Panc1 (cell line): ENCODE data around the gene ASIC1. TPM values are rescaled to one million over a fixed set of nuclear protein-coding genes. Genes with fewer than 3 reads are reported as not detected.

Source experiments
- ATAC-seq: fragments of 200-7000 bp; cut with Tn5 transposase; 2 replicates; pipeline ENCODE4 v1.9.1; 2020; ENCODE audit warnings: mild to moderate bottlenecking, moderate library complexity
- BruUV-seq: library from RNA; stranded (reverse); fragments of 400-500 nt; replicated peaks from 2 replicates; lab custom pipeline; 2021; lab: Mats Ljungman, UMichigan
- CTCF ChIA-PET: fragments of 300-600 bp; sonication (Branson Sonifier 250); formaldehyde crosslinking; loops from one replicate; lab custom pipeline; 2022; ENCODE audit warnings: antibody characterized with exemption; lab: Charles Lee
- POLR2A ChIA-PET: fragments of 300-600 bp; sonication (Branson Sonifier 250); formaldehyde crosslinking; loops from one replicate; lab custom pipeline; 2022; ENCODE audit warnings: antibody characterized with exemption; lab: Charles Lee
- DNase-seq: peaks from one replicate; pipeline ENCODE4 v3.0.0-alpha.2; 2010; ENCODE audit warnings: low read depth, low spot score
- H3K27ac ChIP-seq: 2 replicates; pipeline ENCODE4 v1.5.1; 2011; ENCODE audit warnings: mild to moderate bottlenecking, low read length, inconsistent platforms
- H3K27me3 ChIP-seq: fragments of 200-500 bp; sonication (Bioruptor generic); 2 replicates; pipeline ENCODE4 v1.6.0; 2014; ENCODE audit warnings: low read length, inconsistent platforms; ENCODE audit not compliant: control insufficient read depth, insufficient read depth
- H3K36me3 ChIP-seq: fragments of 200-500 bp; sonication (Bioruptor generic); 2 replicates; pipeline ENCODE4 v1.5.1; 2014; ENCODE audit warnings: inconsistent platforms, mild to moderate bottlenecking, low read length, moderate library complexity; ENCODE audit not compliant: control insufficient read depth, insufficient read depth
- H3K4me1 ChIP-seq: 2 replicates; pipeline ENCODE4 v1.5.1; 2011; ENCODE audit warnings: inconsistent platforms, mild to moderate bottlenecking, low read length, moderate library complexity; ENCODE audit not compliant: control insufficient read depth, insufficient read depth
- H3K4me3 ChIP-seq, 2 experiments: 2 replicates each; pipeline ENCODE4 v1.5.1; 2011 to 2012; ENCODE audit warnings: low read depth in 2 of 2, low read length in 2 of 2, mild to moderate bottlenecking in 2 of 2, inconsistent platforms in 1 of 2, moderate library complexity in 1 of 2
- H3K9me3 ChIP-seq: fragments of 200-500 bp; sonication (Bioruptor generic); 2 replicates; pipeline ENCODE4 v1.5.1; 2014; ENCODE audit warnings: low read depth, mild to moderate bottlenecking, inconsistent platforms, low read length, moderate library complexity; ENCODE audit not compliant: control insufficient read depth, insufficient read depth
- CTCF ChIP-seq: fragments of 450-650 bp; IDR thresholded peaks from 2 replicates; pipeline ENCODE4 v1.5.1; 2017; ENCODE audit warnings: mild to moderate bottlenecking
- POLR2AphosphoS5 ChIP-seq: IDR thresholded peaks from 2 replicates; pipeline ENCODE4 v1.6.1; 2012; ENCODE audit warnings: mild to moderate bottlenecking, low read depth, low read length, moderate library complexity
- SIN3A ChIP-seq: IDR thresholded peaks from 2 replicates; pipeline ENCODE4 v1.6.1; 2012; ENCODE audit warnings: low read depth, mild to moderate bottlenecking, low read length, moderate library complexity, borderline replicate concordance; ENCODE audit not compliant: insufficient read depth
- TCF7L2 ChIP-seq: IDR thresholded peaks from 2 replicates; pipeline ENCODE4 v1.6.1; 2011; ENCODE audit warnings: mild to moderate bottlenecking, low read depth, low read length, inconsistent platforms
- in situ Hi-C: cut with HindIII; loops from 2 replicates; pipeline ENCODE4 v1.10.0; 2016; ENCODE audit warnings: low sequenced_read_pairs, low pct_unique_long_range_greater_than_20kb
- intact Hi-C: fragments of 100-400 bp; cut with micrococcal nuclease; formaldehyde crosslinking; loops from one replicate; pipeline ENCODE4 v1.10.0; 2022; ENCODE audit not compliant: unreplicated experiment
- total RNA-seq: library from RNA; stranded (reverse); gene quantifications from one replicate; pipeline ENCODE4 v1.2.1, GENCODE V29; 2021; ENCODE audit not compliant: unreplicated experiment
- TF ChIP-seq, protein P1 (sequence below), 2 experiments: IDR thresholded peaks; 2 replicates each; pipeline ENCODE4 v1.6.1; 2011 to 2012; ENCODE audit warnings: low read depth in 2 of 2, control low read depth in 1 of 2, low read length in 1 of 2, mild to moderate bottlenecking in 1 of 2, moderate library complexity in 1 of 2; ENCODE audit not compliant: insufficient read depth in 1 of 2

The ASIC1 gene
- total RNA-seq, 1 experiment from 2014 or later, result 13.5 TPM

GRCh38 chr12:50109319-50109718 is 51.9 kb downstream of the ASIC1 start:
- intact Hi-C loops, result no loop called here

DNA sequence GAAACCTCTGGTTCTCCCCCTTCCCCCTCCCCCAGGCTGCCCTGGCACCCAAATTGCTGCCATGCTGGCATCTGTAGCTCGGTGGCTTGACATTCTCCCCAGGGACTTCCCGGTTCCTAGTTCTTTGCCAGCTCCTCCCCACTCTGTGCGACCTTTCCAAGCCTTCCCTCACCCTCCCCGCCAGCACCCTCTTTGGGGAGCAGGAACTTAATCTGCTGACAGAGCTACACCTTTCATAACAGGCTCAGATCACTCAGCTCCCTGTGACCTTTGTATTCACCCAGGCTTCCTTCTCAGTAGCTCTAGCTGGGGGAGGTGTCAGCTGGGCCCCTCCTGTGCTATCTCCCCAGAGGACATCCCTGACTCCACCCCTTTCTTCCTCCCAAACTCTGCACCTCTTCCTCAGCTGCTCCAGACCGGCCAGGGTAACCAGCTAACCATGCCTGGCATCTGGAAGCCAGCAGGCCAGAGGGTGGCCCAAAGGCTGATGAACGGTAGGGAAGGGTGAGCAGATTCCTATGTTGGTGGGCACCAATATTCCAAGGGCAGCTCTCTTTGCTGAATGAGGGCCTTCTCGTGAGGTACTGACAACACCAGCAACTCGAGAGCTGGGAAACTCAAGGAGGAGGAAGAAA is 52.8 kb downstream of the ASIC1 start:
- BruUV-seq, result no TSS peak
- CTCF ChIA-PET, result interaction anchor here (0.7 to 2.6 kb wide), 6 partner anchors 9 to 144 kb away, joined by 3 to 15 read pairs (median 8); partner anchors contain the start of gene SMARCD1
- no peaks in the 10 kb centered on the region for H3K27me3 ChIP-seq
- DNase-seq, result no peak
- POLR2A ChIA-PET, result interaction anchor here (0.6 to 1.3 kb wide), 4 partner anchors 25 to 1896 kb away, joined by 3 to 13 read pairs (median 6); partner anchors contain the start of gene SMARCD1
- no peaks in the 10 kb centered on the region for H3K36me3 ChIP-seq
- in situ Hi-C loops (no loop called here), intact Hi-C loops (loop anchor here (5.0 kb wide), 1 partner anchor 57 kb away; the partner anchor contains the start of gene CERS5)
- peak overlapping the region; percentile 65 for H3K27ac ChIP-seq
- TF ChIP-seq TCF7L2 (no peak), CTCF (no peak), SIN3A (no peak), POLR2AphosphoS5 (no peak)
- TF ChIP-seq, protein P1, sequence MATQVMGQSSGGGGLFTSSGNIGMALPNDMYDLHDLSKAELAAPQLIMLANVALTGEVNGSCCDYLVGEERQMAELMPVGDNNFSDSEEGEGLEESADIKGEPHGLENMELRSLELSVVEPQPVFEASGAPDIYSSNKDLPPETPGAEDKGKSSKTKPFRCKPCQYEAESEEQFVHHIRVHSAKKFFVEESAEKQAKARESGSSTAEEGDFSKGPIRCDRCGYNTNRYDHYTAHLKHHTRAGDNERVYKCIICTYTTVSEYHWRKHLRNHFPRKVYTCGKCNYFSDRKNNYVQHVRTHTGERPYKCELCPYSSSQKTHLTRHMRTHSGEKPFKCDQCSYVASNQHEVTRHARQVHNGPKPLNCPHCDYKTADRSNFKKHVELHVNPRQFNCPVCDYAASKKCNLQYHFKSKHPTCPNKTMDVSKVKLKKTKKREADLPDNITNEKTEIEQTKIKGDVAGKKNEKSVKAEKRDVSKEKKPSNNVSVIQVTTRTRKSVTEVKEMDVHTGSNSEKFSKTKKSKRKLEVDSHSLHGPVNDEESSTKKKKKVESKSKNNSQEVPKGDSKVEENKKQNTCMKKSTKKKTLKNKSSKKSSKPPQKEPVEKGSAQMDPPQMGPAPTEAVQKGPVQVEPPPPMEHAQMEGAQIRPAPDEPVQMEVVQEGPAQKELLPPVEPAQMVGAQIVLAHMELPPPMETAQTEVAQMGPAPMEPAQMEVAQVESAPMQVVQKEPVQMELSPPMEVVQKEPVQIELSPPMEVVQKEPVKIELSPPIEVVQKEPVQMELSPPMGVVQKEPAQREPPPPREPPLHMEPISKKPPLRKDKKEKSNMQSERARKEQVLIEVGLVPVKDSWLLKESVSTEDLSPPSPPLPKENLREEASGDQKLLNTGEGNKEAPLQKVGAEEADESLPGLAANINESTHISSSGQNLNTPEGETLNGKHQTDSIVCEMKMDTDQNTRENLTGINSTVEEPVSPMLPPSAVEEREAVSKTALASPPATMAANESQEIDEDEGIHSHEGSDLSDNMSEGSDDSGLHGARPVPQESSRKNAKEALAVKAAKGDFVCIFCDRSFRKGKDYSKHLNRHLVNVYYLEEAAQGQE (IDR thresholded peaks at IDR 0.05; ENCODE audit: insufficient read depth in 1 of 2, low read depth in 2 of 2, low read length in 1 of 2), result no peak
- H3K4me1 ChIP-seq, result peaks cover 15% of the 10 kb centered on the region
- H3K9me3 ChIP-seq, result no peaks in the 10 kb centered on the region
- ATAC-seq, result no peak
- no peak overlapping the region for H3K4me3 ChIP-seq

More at GRCh38 chr12:50109319-50109718, 51.9 kb downstream of the ASIC1 start:
- H3K4me3 ChIP-seq, result no peak overlapping the region
- ATAC-seq, result no peak
- H3K27ac ChIP-seq, result no peak overlapping the region
- peaks cover 15% of the 10 kb centered on the region for H3K4me1 ChIP-seq
- H3K9me3 ChIP-seq, result no peaks in the 10 kb centered on the region
- no TSS peak for BruUV-seq
- ChIA-PET CTCF (no interaction called here), POLR2A (interaction anchor here (0.6 kb wide), 1 partner anchor 17 kb away, joined by 3 read pairs; no protein-coding TSS in a partner anchor)
- DNase-seq, result no peak
- H3K27me3 ChIP-seq, result no peaks in the 10 kb centered on the region
- in situ Hi-C loops, result no loop called here
- H3K36me3 ChIP-seq, result no peaks in the 10 kb centered on the region
- TF ChIP-seq SIN3A, result no peak
- no peak for TF ChIP-seq CTCF
- no peak for TF ChIP-seq TCF7L2
- no peak for TF ChIP-seq POLR2AphosphoS5
- TF ChIP-seq, protein P1 (IDR thresholded peaks at IDR 0.05; ENCODE audit: insufficient read depth in 1 of 2, low read depth in 2 of 2, low read length in 1 of 2), result no peak
